HL-60 (cell line): Measurements from ENCODE around the gene ADGRG1.

Experiments
- DNase-seq, 2 experiments: peaks; one replicate each; pipeline ENCODE4 v3.0.0-alpha.2; 2010 to 2020; ENCODE audit warnings: low read depth in 1 of 2, low spot score in 1 of 2
- H3K27ac ChIP-seq: fragments of 250-450 bp; sonication (Bioruptor Pico); replicated peaks from 2 replicates; pipeline ENCODE4 v1.5.1; 2020; ENCODE audit warnings: mild to moderate bottlenecking, moderate library complexity
- H3K27me3 ChIP-seq: fragments of 250-450 bp; sonication (Bioruptor Pico); 2 replicates; pipeline ENCODE4 v1.5.1; 2021; ENCODE audit warnings: mild to moderate bottlenecking, moderate library complexity; ENCODE audit not compliant: insufficient read depth, poor library complexity, severe bottlenecking
- H3K4me3 ChIP-seq: replicated peaks from 2 replicates; pipeline ENCODE4 v1.5.1; 2011; ENCODE audit warnings: mild to moderate bottlenecking, control low read depth, low read length; ENCODE audit not compliant: insufficient read depth
- GABPA ChIP-seq: IDR thresholded peaks from 2 replicates; pipeline ENCODE4 v1.6.1; 2012; ENCODE audit warnings: low read depth
- POLR2AphosphoS5 ChIP-seq: IDR thresholded peaks from 2 replicates; pipeline ENCODE4 v1.6.1; 2012; ENCODE audit warnings: low read depth
- SPI1 ChIP-seq: IDR thresholded peaks from 2 replicates; pipeline ENCODE4 v1.6.1; 2012; ENCODE audit warnings: low read depth, mild to moderate bottlenecking, borderline replicate concordance
- TF ChIP-seq, protein P1 (sequence below): IDR thresholded peaks from one replicate; pipeline ENCODE4 v1.5.1; 2011; ENCODE audit warnings: low read length, control low read depth, inconsistent platforms; ENCODE audit not compliant: insufficient read depth
- TF ChIP-seq, protein P2 (sequence below): IDR thresholded peaks from 2 replicates; pipeline ENCODE4 v1.6.1; 2012; ENCODE audit warnings: low read depth; ENCODE audit not compliant: insufficient replicate concordance

The ADGRG1 gene

DNA sequence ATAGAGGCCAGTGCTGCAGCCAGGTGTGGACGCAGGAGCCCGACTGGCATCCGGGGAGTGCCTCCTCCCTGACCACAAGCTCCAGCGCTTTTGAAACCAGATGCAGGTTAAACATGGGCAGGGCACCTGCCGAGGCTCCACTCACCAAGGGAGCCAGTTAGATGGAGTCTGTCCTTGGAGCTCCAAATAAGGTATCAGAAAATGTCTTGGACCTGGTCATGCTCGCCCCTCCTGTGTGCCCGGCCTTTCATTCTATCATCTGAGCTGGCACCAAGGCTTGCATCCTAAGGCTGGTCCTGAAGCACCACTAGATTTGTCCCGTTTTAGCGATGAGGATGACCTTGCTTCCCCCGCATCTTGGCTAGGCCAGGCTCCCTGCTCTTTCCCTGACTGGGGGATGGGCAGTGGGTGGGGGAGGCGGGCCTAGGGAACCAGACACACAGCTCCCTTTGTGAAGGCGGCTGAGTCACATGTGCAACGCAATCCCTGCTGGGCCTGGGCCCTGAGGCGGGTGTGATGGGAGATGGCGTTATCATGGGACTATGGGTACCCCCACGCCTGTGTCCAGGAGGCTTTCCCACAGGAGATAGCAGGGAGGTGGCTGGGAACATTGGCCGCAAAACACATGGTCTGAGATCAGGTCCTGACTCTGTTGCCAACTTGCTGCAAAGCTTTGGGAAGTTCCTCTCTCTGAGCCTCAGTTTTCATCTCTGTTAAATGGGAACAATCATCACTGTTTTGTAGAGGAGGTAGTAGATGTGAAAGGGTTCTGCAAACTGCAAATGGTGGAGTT lies 5.0 kb upstream of the ADGRG1 start:
- Histone ChIP-seq H3K27ac (no peak overlapping the region), H3K4me3 (no peak overlapping the region), H3K27me3 (no peaks in the 10 kb centered on the region)
- TF ChIP-seq SPI1 (no peak), POLR2AphosphoS5 (no peak), GABPA (no peak)
- TF ChIP-seq, protein P1, sequence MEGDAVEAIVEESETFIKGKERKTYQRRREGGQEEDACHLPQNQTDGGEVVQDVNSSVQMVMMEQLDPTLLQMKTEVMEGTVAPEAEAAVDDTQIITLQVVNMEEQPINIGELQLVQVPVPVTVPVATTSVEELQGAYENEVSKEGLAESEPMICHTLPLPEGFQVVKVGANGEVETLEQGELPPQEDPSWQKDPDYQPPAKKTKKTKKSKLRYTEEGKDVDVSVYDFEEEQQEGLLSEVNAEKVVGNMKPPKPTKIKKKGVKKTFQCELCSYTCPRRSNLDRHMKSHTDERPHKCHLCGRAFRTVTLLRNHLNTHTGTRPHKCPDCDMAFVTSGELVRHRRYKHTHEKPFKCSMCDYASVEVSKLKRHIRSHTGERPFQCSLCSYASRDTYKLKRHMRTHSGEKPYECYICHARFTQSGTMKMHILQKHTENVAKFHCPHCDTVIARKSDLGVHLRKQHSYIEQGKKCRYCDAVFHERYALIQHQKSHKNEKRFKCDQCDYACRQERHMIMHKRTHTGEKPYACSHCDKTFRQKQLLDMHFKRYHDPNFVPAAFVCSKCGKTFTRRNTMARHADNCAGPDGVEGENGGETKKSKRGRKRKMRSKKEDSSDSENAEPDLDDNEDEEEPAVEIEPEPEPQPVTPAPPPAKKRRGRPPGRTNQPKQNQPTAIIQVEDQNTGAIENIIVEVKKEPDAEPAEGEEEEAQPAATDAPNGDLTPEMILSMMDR: no peak
- TF ChIP-seq, protein P2, sequence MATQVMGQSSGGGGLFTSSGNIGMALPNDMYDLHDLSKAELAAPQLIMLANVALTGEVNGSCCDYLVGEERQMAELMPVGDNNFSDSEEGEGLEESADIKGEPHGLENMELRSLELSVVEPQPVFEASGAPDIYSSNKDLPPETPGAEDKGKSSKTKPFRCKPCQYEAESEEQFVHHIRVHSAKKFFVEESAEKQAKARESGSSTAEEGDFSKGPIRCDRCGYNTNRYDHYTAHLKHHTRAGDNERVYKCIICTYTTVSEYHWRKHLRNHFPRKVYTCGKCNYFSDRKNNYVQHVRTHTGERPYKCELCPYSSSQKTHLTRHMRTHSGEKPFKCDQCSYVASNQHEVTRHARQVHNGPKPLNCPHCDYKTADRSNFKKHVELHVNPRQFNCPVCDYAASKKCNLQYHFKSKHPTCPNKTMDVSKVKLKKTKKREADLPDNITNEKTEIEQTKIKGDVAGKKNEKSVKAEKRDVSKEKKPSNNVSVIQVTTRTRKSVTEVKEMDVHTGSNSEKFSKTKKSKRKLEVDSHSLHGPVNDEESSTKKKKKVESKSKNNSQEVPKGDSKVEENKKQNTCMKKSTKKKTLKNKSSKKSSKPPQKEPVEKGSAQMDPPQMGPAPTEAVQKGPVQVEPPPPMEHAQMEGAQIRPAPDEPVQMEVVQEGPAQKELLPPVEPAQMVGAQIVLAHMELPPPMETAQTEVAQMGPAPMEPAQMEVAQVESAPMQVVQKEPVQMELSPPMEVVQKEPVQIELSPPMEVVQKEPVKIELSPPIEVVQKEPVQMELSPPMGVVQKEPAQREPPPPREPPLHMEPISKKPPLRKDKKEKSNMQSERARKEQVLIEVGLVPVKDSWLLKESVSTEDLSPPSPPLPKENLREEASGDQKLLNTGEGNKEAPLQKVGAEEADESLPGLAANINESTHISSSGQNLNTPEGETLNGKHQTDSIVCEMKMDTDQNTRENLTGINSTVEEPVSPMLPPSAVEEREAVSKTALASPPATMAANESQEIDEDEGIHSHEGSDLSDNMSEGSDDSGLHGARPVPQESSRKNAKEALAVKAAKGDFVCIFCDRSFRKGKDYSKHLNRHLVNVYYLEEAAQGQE: no peak
- DNase-seq: no peak

DNA sequence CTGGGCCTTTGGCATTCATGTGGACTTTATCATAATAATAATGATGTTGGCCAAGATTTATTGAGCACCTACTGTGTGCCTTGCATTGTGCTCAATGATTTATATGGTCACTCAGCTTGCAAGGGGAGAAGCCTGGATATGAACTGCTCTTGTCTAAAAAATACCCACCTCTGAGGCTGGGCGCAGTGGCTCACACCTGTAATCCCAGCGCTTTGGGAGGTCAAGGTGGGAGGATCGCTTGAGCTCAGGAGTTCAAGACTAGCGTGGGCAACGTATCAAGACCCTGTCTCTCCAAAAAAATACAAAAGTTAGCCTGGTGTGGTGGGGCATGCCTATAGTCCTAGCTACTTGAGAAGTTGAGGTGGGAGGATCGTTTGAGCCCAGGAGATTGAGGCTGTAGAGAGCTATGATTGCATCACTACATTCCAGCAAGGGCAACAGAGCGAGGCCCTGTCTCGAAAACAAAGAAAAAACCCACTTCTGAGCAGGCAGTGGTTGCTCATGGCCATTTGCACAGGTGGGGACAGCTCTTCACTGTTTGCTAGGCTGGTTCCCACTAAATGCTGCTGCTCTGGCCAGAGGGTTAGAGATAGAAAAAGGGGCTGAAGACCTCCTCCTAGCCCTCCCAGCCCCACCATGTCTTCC lies 4.3 kb upstream of the ADGRG1 start:
- TF ChIP-seq, protein P1: no peak
- no peak for TF ChIP-seq GABPA
- TF ChIP-seq, protein P2: no peak
- no peak for TF ChIP-seq POLR2AphosphoS5
- TF ChIP-seq SPI1: no peak
- Histone ChIP-seq H3K27ac (no peak overlapping the region), H3K27me3 (peaks cover 2% of the 10 kb centered on the region), H3K4me3 (no peak overlapping the region)
- DNase-seq: no peak

DNA sequence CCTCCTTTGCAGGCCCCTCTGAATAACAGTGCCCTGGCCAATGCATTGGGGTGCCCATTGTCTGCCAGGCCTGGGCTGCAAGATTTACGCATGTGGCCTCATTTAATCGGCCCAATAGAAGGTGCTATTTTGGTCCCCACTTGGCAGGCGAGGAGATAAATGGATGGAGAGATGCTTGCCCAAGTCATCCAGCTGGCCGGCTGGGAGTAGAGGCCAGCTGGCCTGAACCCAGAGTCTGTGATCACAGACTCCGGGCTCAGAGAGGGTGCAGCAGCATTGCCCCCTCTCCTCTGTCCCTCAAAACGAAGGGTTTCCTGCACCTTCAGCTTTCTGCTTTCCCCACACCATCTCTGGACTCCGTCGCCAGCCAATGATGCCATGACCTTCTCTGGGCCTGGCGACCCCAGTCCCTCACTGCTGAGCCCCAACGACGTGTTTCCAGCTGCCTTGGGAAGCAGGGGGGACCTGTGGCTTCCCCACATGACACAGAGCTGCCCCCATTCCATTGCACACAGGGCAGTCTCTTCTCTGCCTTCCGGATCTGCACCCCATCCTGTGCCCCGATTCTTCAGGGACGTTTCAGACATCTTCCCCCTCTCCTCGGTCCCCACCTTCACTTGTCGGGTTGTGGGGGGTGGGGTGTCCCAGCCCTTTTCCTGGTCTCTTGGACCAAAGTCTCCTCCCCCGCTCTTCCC lies 3.5 kb upstream of the ADGRG1 start:
- no peak overlapping the region for H3K27ac ChIP-seq
- H3K4me3 ChIP-seq: no peak overlapping the region
- DNase-seq: no peak
- peaks cover 2% of the 10 kb centered on the region for H3K27me3 ChIP-seq
- TF ChIP-seq, protein P2: no peak
- TF ChIP-seq, protein P1: no peak
- TF ChIP-seq GABPA: no peak
- TF ChIP-seq POLR2AphosphoS5: no peak
- TF ChIP-seq SPI1: no peak
